GM11168 (cell line): Measurements from ENCODE around the gene CRTC1.

ENCODE experiments used
- in situ Hi-C: fragments of 300-500 bp; cut with MboI; formaldehyde crosslinking; loops from one replicate; pipeline ENCODE4 v1.12.0; 2022; ENCODE audit warnings: low sequenced_read_pairs; ENCODE audit not compliant: unreplicated experiment

CRTC1 gene

DNA sequence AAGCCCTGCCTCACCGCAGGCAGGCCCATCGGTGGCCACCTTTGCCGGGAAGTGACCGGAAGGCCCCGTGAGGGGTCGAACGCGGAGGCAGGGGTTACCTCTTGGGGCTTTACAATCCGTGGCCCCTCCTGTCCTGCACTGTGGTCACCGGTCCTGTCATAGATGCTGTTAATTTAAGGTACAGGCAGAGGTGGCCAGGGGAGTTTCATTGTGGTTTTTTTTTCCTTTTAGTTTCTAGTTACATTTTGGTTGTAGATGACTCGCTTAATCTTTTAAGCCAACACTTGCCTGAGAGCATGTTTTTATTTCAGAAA, 94.6 kb downstream of the CRTC1 start:
- in situ Hi-C loops = no loop called here

DNA sequence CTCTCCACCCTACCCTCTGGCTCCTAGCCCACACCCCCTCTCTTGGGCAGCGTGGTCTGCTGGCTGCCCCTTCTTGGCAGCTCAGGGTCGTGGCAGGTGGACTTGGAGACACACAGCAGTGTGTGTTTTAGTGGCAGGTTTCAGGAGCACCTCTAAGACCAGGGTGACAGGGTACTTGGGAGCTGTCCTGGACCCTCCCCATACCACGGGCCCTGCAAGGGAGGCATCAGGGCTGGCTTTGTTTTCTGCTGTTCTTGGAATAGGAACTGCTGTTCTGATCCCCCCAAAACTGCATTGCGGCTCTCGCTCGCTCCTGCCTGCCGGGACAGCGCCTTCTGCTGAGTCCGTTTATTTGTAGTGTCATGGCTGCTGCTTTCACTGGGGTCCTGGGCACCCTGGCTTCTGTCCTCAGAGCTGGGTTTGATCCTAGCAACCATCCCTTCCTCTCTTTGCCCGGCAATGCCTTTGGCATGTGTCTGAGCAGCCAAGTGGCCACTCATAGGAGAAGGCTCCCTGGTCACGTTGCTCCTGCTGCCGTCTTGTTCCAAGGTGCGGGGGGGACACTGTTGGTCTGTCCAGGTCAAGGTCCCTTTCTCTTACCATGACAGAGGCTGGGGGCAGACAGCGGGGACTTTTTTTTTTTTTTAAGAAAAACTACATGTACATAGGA, 95.5 kb downstream of the CRTC1 start:
- in situ Hi-C loops = no loop called here

DNA sequence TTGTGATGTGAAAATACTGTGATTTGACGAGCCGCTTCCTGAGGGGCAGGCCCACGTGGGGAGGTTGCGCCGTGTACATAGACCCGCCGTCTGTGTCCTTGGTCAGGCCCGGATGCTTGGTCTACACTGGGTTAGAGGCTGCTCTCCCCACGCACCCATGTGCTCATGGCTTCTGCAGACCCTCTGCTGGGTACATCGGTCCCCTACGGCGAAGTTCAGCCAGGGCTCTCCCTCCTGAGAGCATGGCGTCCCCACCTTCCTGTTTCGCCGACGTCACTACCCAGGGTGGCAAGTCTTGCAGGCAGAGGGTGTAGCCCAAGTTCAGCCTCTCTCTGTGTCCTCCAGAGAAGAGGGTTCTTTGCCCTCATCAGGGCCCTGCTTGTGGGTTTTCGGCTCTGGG, 96.6 kb downstream of the CRTC1 start:
- in situ Hi-C loops = no loop called here

DNA sequence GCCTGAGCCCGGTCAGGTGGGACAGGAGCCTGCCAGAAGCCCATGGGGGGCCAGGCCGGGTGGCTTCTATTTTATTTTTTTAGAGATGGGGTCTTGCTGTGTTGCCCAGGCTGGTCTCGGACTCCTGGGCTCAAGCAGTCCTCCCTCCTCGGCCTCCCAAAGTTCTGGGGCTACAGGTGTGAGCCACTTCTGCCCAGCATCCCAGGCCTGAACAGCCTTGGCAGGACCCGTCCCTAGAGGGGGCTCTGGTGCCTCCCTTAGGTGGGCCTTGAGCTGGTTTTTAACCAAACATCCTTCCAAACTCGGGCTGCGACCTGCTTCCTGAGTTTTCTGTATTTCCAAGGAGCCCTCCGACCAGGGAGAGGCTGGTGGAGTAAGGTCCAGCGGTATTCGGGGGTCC, 97.2 kb downstream of the CRTC1 start:
- in situ Hi-C loops = no loop called here

DNA sequence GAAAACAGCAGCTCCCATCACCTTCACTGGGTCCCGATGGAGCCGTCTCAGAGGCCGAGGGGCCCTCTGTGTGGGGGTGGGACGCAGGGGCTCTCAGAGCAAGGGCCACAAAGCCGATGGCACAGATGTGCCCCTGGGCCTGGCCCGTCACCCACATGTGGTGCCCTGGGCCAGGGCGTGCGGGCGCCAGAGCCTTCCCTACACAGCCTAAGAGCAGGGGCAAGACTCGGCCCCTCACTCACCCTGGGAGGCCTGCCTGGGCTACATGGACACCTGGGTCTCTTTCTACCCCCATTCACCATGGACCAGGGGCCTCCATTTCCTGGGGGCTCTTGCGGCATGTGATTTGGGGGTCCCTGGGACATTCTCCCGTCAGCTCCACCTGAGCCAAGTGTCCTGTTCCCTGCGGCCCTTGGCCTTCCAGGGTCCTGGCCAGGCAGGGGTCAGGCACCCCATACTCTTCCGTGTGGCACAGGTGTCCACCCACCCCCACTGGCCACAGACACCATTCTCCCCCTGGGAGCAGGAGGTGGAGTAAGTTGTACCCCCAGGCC, 97.6 kb downstream of the CRTC1 start:
- in situ Hi-C loops = no loop called here

DNA sequence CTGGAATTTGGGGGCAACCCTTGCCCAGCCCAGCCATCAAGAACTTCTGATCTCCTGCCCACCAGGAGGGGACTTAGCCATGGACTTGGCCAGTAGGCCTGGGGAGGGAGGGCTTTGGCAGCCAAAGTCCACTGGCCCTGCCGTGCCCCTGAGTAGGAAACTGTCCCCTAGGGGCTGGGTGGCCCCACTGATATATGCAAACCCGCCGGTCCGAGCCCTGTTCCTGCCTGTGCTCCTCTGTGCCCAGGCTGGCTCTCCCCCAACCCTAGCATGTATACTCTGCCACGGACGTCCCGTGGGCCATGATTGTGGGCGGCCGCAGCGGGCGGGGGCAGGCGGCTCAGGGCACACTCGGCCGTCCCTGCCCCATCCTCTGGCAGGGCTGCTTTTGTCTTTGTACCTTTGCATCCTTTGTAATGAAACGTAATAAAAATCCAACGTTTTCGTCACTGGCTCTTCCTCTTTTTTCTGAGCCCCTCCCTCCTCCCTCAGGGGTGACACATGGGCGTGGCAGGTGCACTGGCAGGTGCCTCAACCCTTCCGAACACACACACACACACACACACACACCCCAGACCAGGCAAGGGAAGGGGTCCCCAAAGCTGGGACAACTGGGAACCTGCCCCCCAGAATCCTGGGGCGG, 98.5 kb downstream of the CRTC1 start:
- in situ Hi-C loops = no loop called here

DNA sequence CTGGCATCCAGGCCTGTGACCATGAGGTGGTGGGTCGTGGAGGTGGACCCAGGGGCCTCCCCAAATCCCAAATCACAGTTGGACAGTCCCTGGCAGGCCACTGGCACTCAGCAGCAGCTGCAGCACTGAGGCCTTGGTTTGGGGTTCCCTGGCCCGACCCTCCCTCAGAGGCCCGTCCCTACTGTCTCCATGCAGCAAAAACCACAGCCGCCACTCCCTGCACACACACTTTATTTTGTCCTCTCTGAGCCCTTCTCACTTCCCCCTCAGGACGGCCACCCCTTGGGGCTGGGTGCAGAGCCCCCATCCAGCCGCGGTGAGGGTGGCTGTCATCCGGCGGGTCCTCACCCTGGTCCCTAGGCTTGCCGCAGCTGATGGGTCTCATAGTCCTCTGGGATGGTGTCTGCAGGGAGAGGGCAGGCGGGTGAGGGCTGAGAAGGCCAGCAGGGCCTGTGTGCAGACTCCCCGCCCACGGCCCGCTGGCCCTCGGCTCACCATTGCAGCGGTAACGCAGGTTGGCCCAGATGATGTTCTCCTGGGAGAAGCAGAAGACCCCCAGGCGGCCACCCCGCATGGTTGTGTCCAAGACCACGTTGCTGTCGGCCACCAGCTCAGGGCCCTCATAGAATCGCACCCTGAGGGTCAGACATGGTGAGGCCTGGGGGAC, 99.2 kb downstream of the CRTC1 start:
- in situ Hi-C loops = no loop called here

DNA sequence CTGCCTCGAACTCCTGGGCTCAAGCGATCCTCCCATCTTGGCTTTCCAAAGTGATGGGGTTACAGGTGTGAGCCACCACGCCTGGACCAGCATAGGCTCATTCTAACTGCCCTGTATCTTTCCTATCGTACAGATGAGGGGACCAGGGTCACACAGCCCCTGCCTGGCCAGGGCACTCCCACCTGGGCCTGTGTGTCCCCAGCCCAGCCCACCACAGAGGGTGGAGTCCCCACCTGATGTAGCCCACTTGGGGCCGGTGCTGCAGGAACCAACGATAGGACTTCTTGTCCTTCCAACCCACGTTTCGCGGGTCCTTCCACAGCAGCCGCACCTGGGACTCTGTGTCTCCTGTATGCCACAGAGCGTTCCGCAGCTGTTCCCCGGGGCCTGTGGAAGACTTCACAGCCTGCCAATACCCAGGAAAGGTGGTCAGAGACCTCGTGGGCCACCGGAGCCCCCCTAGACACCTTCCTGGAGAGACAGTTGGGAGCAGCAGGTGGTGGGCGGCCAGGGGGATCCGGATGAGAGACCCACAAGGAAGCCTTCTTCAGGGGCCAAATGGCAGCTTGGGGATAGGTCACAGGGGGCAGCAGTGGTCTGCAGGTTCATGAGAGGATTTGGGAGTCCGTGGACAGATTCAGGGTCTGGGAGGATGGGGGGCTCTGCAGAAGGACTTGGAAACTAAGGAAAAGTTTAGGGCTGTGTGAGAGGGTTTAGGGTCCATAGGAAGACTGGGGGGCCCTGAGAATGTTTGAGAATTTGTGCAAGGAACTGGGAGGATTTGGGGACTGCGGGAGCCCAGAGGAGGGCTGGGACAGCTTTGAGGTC, 100.7 kb downstream of the CRTC1 start:
- in situ Hi-C loops = no loop called here

DNA sequence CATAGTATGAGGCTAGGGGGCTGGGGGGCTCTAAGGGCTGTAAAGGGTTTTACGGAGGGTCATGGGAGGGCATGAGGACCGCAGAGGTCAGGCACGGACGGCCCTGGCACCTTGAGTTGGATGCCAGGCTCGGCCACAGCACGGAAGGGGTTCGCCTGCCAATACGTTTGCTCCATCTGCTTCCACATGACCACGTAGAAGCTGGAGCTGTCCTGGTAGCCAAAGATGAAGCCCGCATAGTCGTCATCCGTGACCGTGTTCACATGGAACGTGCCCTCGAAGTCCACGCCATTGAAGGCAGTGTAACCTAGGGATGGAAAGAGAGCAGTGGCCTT, 101.3 kb downstream of the CRTC1 start:
- in situ Hi-C loops = no loop called here

DNA sequence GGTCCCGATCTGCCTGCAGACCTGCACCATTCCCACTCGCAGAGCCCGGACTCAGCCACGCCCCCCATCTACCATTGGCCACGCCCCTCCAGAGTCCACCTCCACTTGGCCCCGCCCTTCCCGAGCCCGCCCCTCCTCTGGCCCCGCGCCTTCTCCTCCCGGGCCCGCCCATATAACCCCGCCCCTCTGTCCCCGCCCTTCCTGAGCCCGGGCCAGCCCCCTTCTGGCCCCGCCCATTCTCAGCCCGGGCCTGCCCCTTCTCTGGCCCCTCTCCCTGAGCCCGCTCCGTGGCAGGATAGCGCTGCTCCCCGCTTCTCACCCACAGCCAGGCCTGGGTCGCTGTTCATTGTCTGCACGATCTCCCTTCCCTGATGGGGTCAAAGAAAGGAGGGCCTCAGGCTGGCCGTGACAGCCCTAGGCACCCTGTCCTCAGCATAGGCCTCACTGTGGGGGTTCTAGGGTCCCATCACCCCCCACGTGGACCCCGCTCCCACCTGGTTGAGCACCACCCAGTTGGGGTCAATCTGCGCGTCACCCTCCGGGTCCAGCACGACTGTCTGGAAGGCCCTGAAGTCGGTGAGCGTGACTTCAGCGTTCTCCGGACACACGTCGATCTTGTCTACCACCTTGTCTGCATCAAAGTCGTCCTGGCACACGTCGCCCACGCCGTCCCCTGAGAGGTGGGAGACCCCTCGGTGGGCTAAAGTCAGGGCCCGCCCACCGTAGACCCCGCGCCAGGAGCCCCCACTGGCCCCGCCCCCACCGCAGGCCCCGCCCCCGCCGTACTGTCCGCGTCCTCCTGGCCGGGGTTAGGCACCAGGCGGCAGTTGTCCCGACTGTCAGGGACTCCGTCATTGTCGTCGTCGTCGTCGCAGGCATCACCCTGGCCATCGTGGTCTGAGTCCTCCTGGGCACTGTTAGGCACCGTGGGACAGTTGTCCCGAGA, 102.0 kb downstream of the CRTC1 start:
- in situ Hi-C loops = no loop called here

DNA sequence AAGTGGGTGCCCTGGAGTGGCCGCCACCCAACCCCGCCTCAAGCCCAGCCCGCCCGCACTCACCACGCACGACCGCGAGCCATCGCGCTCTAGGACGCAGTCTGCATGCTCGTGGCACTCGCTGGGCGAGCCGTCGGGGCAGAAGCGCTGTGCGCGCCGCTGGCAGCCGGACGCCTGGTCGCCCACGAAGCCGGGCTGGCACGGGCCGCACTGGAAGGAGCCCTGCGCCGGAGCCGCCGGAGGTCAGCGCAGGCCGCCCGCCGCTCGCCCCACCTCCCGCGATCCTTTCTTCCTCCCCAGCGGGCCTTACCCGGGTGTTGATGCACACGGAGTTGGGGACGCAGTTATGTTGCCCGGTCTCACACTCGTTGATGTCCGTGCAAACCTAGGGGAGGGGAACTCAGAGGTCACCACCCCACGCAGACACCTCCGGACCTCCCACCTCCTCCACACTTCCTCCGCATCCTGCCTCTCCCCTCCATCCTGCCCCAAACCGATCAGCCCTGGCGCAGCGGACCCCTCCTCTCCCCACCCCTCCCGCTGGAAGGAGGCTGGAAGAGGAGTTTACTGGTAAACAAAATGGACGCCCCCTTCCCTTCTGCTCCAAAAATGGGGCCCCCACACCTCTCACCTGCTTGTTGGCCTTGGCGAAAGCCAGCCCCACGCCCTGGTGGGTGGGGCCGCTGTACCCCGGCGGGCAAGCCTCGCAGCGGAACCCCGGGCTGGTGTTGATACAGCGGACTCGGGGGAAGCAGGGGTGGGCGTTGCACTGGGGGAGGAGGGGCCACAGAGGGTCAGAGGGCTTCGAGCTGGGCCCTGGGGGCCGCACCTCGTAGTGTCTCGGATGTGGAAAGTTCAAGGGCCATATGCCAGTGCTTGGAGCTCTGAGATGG, 105.3 kb downstream of the CRTC1 start:
- in situ Hi-C loops = no loop called here

DNA sequence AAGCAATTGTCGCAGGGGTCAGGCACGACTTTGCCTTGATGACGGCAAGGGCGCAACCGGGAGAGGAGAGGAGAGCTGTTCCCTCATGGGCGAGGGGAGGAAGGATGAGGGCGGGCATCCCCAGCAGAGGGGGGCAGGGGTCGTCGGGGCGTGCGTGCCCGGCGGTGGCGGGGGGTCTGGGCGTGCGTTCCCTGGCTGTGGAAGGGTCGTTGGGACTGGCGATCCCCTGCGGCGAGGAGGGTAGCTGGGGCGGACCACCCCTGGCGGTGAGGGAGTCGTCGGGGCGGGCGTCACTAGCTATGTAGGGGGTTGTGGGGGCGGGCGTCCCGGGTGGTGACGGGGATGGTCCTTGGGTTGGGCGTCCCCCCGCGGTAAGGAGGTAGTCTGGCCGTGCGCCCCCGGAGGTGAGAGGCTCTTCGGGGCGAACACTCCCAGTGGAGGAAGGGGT, 106.0 kb downstream of the CRTC1 start:
- in situ Hi-C loops = no loop called here

DNA sequence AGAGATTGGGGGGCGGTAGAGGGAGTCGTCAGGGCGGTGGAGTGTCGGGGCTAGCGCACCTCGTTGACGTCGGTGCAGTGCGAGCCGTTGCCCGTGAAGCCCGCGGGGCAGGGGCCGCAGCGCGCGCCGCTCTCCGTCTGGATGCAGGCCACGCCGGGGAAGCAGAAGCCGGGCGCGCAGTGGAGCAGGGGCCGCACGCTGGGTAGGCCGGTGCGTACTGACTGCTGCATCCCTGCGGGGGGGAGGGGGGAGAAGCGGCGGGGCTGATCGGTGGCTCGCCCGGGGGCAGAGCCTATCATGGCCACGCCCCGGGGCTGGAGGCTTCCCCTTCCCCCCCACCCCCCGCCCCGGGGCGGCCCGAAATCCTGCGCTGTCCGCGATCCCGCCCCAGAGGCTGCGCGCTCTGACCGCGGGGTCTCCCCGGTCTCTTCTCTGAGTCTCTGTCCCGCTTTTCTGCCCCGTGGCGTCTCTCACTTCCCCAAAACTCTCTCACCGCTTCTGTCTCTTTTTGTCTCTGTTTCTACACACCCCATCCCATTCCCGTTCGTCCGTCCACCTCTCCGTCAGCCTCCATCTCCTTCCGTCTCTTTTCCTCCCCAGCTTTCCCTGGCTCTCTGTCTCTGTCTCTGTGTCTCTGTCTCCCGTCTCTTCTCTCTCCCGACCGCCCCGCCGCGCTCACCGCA, 106.5 kb downstream of the CRTC1 start:
- in situ Hi-C loops = no loop called here

DNA sequence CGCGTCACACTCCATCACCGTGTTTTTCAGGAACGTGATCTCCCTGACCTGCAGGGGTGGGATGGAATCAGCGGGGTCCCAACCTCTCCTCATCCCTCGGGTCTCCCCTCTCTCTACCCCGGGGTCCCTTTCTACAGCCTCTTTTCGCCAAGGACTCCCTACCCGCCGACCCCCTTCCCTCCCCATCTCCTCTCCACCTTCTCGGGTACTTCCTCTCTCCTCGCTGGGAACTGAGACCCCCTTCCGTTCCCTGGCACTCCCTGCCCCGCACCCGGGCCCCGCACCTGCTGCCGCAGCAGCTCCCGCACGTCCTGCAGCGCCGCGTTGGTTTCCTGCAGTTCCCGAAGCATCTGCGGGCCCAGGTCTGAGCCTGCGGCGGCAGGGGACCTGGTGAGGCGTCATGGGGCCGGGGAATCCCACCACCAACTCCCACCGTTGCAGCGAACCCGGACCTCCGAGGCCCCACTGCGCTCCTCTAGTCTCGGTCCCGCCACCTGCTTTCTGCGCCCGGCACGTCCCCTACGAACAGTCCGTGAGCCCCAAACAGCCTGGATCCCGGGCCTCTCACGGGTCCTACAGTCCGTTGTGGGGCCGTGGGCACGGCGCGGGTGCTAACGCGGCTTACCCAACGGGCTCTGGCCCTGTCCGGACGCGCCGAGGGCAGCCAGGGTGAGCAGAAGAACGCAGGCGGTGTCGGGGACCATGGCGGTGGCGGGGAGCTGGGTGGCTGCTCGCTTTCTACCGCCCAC, 107.3 kb downstream of the CRTC1 start, which contains the start of gene COMP:
Gene COMP, minus strand, starts transcription at position 740 of the 749 bp plus-strand sequence. Its CDS starts 36 bp downstream, at position 704.
- in situ Hi-C loops = no loop called here

DNA sequence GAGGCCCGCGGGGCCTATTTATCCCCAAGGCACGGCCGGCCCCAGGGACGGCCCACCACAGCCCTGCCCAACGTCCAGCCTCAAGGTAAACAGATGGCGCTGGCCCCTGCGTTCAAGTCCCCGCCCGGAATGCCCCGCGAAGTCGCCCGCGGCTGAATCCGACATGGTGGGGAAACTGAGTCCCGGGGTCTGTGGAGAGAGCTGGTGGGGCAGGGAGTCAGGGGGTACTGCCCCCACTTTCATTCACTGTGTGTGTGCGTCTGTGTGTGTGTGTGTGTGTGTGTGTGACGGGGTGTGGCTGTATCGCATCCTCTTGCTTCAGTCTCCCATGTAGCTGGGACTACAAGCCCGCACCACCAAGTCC, 107.8 kb downstream of the CRTC1 start:
- in situ Hi-C loops = no loop called here

DNA sequence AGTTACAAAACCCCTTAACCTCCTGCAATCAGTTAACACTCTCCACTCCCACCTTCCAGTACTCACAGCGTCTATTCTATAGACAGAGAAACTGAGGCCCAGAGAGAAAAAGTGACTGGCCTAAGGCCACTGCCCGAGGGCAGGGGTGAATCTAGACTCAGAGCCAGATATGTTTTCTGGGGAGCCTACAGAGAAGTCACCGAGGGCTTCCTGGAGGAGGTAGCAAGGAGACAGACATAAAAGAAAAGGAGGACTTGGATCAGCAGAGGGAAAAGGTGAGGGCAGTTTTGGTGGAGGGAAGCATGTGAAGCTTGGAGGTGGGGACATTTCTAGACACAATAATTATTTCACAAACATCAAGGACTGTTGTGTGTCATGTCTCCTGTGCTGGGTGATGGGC, 109.2 kb downstream of the CRTC1 start:
- in situ Hi-C loops = no loop called here
